ENCODE data around the gene IFNK. TPM values are rescaled to one million over a fixed set of nuclear protein-coding genes. Genes with fewer than 3 reads are reported as not detected.

The IFNK gene
- polyA plus RNA-seq, 2 of the 4 experiments (the other 2 are of a cell fraction): not detected

DNA sequence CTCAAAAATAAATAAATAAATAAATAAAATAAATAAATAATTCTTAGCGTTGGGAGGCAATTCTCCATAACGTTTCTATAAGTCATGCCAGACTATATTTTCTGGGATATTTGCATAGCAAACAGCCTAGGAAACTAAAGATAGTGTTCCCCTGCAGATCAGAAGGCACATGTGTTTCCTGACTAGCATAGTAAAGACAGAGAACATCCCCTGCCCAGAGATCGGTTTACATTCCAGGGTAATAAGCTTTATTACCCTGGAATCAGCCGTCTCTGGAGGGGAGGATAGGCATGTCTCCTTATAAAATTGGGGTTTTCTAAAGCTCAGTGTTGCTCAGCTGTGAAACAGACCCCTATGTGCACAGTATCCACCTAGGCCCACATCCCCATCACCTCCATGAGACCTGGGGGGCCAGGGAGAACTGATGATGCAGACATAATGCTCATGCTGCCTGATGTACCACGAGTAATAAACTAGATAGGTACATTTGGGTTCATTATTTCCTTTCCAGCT lies 36.9 kb upstream of the IFNK start:
- DNase-seq (ENCODE audit: low read depth in 1 of 2, low spot score in 1 of 2) (no peak), FAIRE-seq (no peak), ATAC-seq (no peak)
- CTCF ChIA-PET: interaction anchor here (1.4 to 2.4 kb wide), 2 partner anchors 10 to 19 kb away, joined by 5 to 10 read pairs; no protein-coding TSS in a partner anchor
- no peak overlapping the region for H3K27ac ChIP-seq
- WGBS (ENCODE audit: missing lambda C conversion rate): 40% methylated on average over 5 of the region's 5 CpGs
- H3K4me3 ChIP-seq: no peak overlapping the region
- TF ChIP-seq ZC3H11A (IDR thresholded peaks at IDR 0.05) (0 out of 2 replicates have a peak, but pooled peaks have one; percentile 5), MYC (IDR thresholded peaks at IDR 0.05; ENCODE audit: borderline replicate concordance, low read length) (no peak)
- H3K4me1 ChIP-seq: no peaks in the 10 kb centered on the region
- no peaks in the 10 kb centered on the region for H3K9me3 ChIP-seq
- POLR2A ChIA-PET: no interaction called here
- no peak overlapping the region for H3K4me2 ChIP-seq

DNA sequence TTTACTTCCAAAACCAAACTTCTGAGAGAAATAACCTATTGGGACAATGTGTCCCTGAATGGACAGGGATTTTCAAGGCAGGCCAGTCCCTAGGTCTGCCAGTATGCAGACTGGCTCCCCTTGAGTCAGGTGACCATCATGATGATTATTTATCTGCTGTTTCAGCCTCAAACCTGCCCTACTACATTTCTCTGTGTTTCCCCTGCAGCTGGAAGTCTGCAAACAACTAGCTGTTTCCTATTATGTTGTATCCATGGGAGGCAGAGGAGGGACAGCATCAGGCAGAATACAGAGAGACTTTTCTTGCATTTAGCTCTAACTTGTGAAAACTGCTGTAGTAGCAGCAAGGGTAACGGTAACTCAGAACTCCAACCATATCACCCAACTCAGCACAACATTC lies 36.2 kb upstream of the IFNK start:
- H3K4me2 ChIP-seq: no peak overlapping the region
- H3K27ac ChIP-seq: no peak overlapping the region
- no peak for DNase-seq (ENCODE audit: low read depth in 1 of 2, low spot score in 1 of 2)
- ChIA-PET POLR2A (no interaction called here), CTCF (interaction anchor here (1.4 to 2.4 kb wide), 2 partner anchors 10 to 18 kb away, joined by 5 to 10 read pairs; no protein-coding TSS in a partner anchor)
- H3K4me1 ChIP-seq: no peaks in the 10 kb centered on the region
- WGBS (ENCODE audit: missing lambda C conversion rate): 100% methylated on average over 1 of the region's 1 CpG
- H3K4me3 ChIP-seq: no peak overlapping the region
- no peak for TF ChIP-seq ZFP36 (IDR thresholded peaks at IDR 0.05; ENCODE audit: borderline replicate concordance, partially characterized antibody)
- TF ChIP-seq, protein P1, sequence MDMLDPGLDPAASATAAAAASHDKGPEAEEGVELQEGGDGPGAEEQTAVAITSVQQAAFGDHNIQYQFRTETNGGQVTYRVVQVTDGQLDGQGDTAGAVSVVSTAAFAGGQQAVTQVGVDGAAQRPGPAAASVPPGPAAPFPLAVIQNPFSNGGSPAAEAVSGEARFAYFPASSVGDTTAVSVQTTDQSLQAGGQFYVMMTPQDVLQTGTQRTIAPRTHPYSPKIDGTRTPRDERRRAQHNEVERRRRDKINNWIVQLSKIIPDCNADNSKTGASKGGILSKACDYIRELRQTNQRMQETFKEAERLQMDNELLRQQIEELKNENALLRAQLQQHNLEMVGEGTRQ (IDR thresholded peaks at IDR 0.05): no peak
- TF ChIP-seq RCOR1 (IDR thresholded peaks at IDR 0.05; ENCODE audit: low read depth, low read length): no peak
- TF ChIP-seq RAD21 (conservative IDR thresholded peaks at IDR 0.05 in 1 of 2, IDR thresholded peaks at IDR 0.05 in 1 of 2): no peak
- no peak for TF ChIP-seq KDM5A (IDR thresholded peaks at IDR 0.05)
- TF ChIP-seq CHD4 (IDR thresholded peaks at IDR 0.05; ENCODE audit: borderline replicate concordance): no peak
- TF ChIP-seq FOSL2 (IDR thresholded peaks at IDR 0.05): no peak
- no peak for TF ChIP-seq FOSL2 (CRISPR knock-in tag; IDR thresholded peaks at IDR 0.05)
- TF ChIP-seq NR3C1 (IDR thresholded peaks at IDR 0.05): no peak
- no peak for TF ChIP-seq CBX2 (IDR thresholded peaks at IDR 0.05; ENCODE audit: borderline replicate concordance, low read depth)
- no peak for FAIRE-seq
- ATAC-seq: no peak
- no peaks in the 10 kb centered on the region for H3K9me3 ChIP-seq

DNA sequence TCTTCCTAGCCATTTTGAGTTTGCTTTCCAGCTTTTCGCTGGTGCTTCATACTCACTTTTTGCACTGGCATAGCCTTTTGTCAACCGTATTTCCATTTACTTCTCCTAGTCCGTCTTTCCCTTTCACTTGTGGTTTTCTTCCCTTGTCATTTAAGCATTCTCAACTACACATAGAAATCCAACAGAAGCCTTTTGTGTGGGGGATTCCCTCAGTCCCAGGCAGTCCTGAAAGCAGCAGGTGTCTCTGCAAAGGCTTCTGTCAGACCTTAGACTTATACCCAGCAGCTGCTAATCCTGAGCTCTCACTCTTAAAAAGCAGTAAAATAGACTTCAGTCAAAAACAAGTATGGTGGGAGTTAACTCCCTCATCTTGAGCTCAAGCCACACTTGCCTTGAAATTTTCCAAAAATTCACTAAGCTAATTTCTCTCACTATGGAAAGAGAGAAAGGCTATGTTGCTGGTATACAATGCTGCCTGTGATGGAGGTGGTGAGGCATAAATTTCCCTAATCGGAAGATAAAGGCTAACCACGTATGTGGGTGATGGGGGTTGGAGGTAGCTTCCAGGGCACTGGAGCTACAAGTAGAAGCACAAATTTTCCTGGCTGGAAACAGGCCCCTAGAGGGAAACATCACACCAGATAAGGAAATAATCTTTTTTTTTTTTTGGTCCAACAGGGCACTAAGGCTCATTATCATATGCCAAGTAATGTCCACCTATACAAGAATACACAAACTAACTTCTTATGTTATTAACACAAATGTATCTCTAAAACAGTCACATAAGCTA lies 34.8 kb upstream of the IFNK start:
- TF ChIP-seq EHF (CRISPR knock-in tag; IDR thresholded peaks at IDR 0.05): no peak
- TF ChIP-seq EHMT2 (IDR thresholded peaks at IDR 0.05; ENCODE audit: low read depth): no peak
- TF ChIP-seq BHLHE40 (IDR thresholded peaks at IDR 0.05; ENCODE audit: low read depth, low read length): no peak
- TF ChIP-seq, protein P2, sequence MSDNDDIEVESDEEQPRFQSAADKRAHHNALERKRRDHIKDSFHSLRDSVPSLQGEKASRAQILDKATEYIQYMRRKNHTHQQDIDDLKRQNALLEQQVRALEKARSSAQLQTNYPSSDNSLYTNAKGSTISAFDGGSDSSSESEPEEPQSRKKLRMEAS (IDR thresholded peaks at IDR 0.05): no peak
- no peak for TF ChIP-seq TFCP2L1 (CRISPR knock-in tag; IDR thresholded peaks at IDR 0.05)
- TF ChIP-seq FOXS1 (CRISPR knock-in tag; IDR thresholded peaks at IDR 0.05): no peak
- no peak for TF ChIP-seq PHF8 (IDR thresholded peaks at IDR 0.05; ENCODE audit: borderline replicate concordance, low read depth)
- TF ChIP-seq RFX5 (IDR thresholded peaks at IDR 0.05): no peak
- no peak for TF ChIP-seq CHD2 (IDR thresholded peaks at IDR 0.05; ENCODE audit: low read length, partially characterized antibody)
- TF ChIP-seq HDAC2 (IDR thresholded peaks at IDR 0.05): no peak
- TF ChIP-seq NFE2L2 (conservative IDR thresholded peaks at IDR 0.05; ENCODE audit: low read length): no peak
- no peak for TF ChIP-seq KDM5A (IDR thresholded peaks at IDR 0.05)
- TF ChIP-seq, protein P3, sequence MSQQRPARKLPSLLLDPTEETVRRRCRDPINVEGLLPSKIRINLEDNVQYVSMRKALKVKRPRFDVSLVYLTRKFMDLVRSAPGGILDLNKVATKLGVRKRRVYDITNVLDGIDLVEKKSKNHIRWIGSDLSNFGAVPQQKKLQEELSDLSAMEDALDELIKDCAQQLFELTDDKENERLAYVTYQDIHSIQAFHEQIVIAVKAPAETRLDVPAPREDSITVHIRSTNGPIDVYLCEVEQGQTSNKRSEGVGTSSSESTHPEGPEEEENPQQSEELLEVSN (IDR thresholded peaks at IDR 0.05; ENCODE audit: borderline replicate concordance, low read depth): no peak
- TF ChIP-seq, protein P4, sequence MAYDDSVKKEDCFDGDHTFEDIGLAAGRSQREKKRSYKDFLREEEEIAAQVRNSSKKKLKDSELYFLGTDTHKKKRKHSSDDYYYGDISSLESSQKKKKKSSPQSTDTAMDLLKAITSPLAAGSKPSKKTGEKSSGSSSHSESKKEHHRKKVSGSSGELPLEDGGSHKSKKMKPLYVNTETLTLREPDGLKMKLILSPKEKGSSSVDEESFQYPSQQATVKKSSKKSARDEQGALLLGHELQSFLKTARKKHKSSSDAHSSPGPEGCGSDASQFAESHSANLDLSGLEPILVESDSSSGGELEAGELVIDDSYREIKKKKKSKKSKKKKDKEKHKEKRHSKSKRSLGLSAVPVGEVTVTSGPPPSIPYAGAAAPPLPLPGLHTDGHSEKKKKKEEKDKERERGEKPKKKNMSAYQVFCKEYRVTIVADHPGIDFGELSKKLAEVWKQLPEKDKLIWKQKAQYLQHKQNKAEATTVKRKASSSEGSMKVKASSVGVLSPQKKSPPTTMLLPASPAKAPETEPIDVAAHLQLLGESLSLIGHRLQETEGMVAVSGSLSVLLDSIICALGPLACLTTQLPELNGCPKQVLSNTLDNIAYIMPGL (CRISPR knock-in tag; IDR thresholded peaks at IDR 0.05; ENCODE audit: borderline replicate concordance): no peak
- TF ChIP-seq, protein P5, sequence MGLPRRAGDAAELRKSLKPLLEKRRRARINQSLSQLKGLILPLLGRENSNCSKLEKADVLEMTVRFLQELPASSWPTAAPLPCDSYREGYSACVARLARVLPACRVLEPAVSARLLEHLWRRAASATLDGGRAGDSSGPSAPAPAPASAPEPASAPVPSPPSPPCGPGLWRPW (IDR thresholded peaks at IDR 0.05): no peak

More for the DNA sequence above, 34.8 kb upstream of the IFNK start:
- WGBS (ENCODE audit: missing lambda C conversion rate): 81% methylated on average over 5 of the region's 5 CpGs
- H3K27ac ChIP-seq: no peak overlapping the region
- ATAC-seq (no peak), DNase-seq (ENCODE audit: low read depth in 1 of 2, low spot score in 1 of 2) (no peak), FAIRE-seq (no peak)
- no peak overlapping the region for H3K4me2 ChIP-seq
- no peaks in the 10 kb centered on the region for H3K4me1 ChIP-seq
- CTCF ChIA-PET: interaction anchor here (0.6 to 1.5 kb wide), 4 partner anchors 14 to 156 kb away, joined by 3 to 8 read pairs (median 4); no protein-coding TSS in a partner anchor
- POLR2A ChIA-PET: no interaction called here
- H3K4me3 ChIP-seq: no peak overlapping the region
- H3K9me3 ChIP-seq: no peaks in the 10 kb centered on the region
